HCT116 (cell line): ENCODE data around the gene FHIT. TPM values are rescaled to one million over a fixed set of nuclear protein-coding genes. Genes with fewer than 3 reads are reported as not detected.
A peak's percentile ranks its signal among the peaks of the same experiment; 100 is the strongest.

ENCODE experiments used
- ATAC-seq: fragments of 200-7000 bp; cut with Tn5 transposase; 2 replicates; pipeline ENCODE4 v1.9.1; 2020; ENCODE audit warnings: mild to moderate bottlenecking, moderate library complexity
- BruUV-seq: library from RNA; stranded (reverse); fragments of 400-500 nt; replicated peaks from 2 replicates; lab custom pipeline; 2021; lab: Mats Ljungman, UMichigan
- CTCF ChIA-PET: fragments of 300-600 bp; sonication (Branson Sonifier 250); formaldehyde crosslinking; loops from one replicate; lab custom pipeline; 2021; ENCODE audit warnings: antibody characterized with exemption; lab: Charles Lee
- POLR2A ChIA-PET: fragments of 300-600, 350-600 bp; sonication (Branson Sonifier 250); formaldehyde crosslinking; loops from one replicate; lab custom pipeline; 2021; ENCODE audit warnings: antibody characterized with exemption; lab: Charles Lee
- RAD21 ChIA-PET, 2 experiments: fragments of 300-600 bp; sonication (Branson Sonifier 250); formaldehyde crosslinking; loops; one replicate each; lab custom pipeline; 2023; ENCODE audit warnings: low total read pairs in 2 of 2; ENCODE audit not compliant: uncharacterized antibody in 2 of 2, unreplicated experiment in 2 of 2, low non-redundant PET in 1 of 2; lab: Charles Lee
- DNase-seq: peaks from one replicate; pipeline ENCODE4 v3.0.0-alpha.2; 2010; ENCODE audit warnings: low read depth, low spot score
- H2AFZ ChIP-seq: fragments of 200-600 bp; shearing (Covaris generic), sonication (generic); 2 replicates; pipeline ENCODE4 v1.6.1; 2017; ENCODE audit warnings: low read depth, mixed run types, mixed read lengths, antibody characterized with exemption, low read length; ENCODE audit not compliant: poor library complexity, severe bottlenecking
- H3K27ac ChIP-seq: 2 replicates; pipeline ENCODE4 v1.5.1; 2012; ENCODE audit warnings: low read depth, low read length
- H3K27me3 ChIP-seq: fragments of 200-600 bp; sonication (generic); 2 replicates; pipeline ENCODE4 v1.6.1; 2016; ENCODE audit warnings: mixed run types, low read length, mixed read lengths; ENCODE audit not compliant: insufficient read depth
- H3K36me3 ChIP-seq, 2 experiments: fragments of 200-500 bp in 1 of 2; fragments of 200-600 bp in 1 of 2; sonication (Bioruptor generic) in 1 of 2; sonication (generic) in 1 of 2; 2 replicates each; pipeline versions ENCODE4 v1.5.1 to v1.6.1; 2014 to 2016; ENCODE audit warnings: low read length in 2 of 2, inconsistent platforms in 1 of 2, mixed read lengths in 1 of 2, mixed run types in 1 of 2; ENCODE audit not compliant: insufficient read depth in 2 of 2, control insufficient read depth in 1 of 2
- H3K4me1 ChIP-seq, 2 experiments: fragments of 200-600 bp in 1 of 2; sonication (generic) in 1 of 2; 2 replicates each; pipeline versions ENCODE4 v1.5.1 to v1.6.1; 2012 to 2017; ENCODE audit warnings: low read length in 2 of 2, inconsistent platforms in 1 of 2, mild to moderate bottlenecking in 1 of 2, mixed read lengths in 1 of 2, mixed run types in 1 of 2, moderate library complexity in 1 of 2; ENCODE audit not compliant: insufficient read depth in 2 of 2, control insufficient read depth in 1 of 2
- H3K4me2 ChIP-seq: fragments of 200-600 bp; sonication (generic); 2 replicates; pipeline ENCODE4 v1.6.1; 2017; ENCODE audit warnings: mixed run types, low read length, mixed read lengths
- H3K4me3 ChIP-seq, 2 experiments: fragments of 200-600 bp in 1 of 2; sonication (generic) in 1 of 2; replicated peaks in 1 of 2; 2 replicates each; pipeline ENCODE4 v1.5.1; 2011 to 2016; ENCODE audit warnings: low read length in 2 of 2, control low read depth in 1 of 2, low read depth in 1 of 2, mild to moderate bottlenecking in 1 of 2, mixed read lengths in 1 of 2, mixed run types in 1 of 2
- H3K79me2 ChIP-seq: fragments of 200-600 bp; sonication (generic); 2 replicates; pipeline ENCODE4 v1.6.1; 2017; ENCODE audit warnings: mild to moderate bottlenecking, mixed run types, low read length, moderate library complexity, mixed read lengths; ENCODE audit not compliant: insufficient read depth
- H3K9ac ChIP-seq: fragments of 200-600 bp; sonication (generic); 2 replicates; pipeline ENCODE4 v1.6.1; 2016; ENCODE audit warnings: low read length, mixed read lengths
- H3K9me2 ChIP-seq: fragments of 200-600 bp; sonication (generic), shearing (Covaris generic); 2 replicates; pipeline ENCODE4 v1.6.1; 2017; ENCODE audit warnings: mixed run types, mild to moderate bottlenecking, moderate library complexity; ENCODE audit not compliant: insufficient read depth
- H3K9me3 ChIP-seq, 2 experiments: fragments of 200-500 bp in 1 of 2; fragments of 200-600 bp in 1 of 2; sonication (Bioruptor generic) in 1 of 2; sonication (generic) in 1 of 2; 2 replicates each; pipeline ENCODE4 v1.6.1; 2014 to 2017; ENCODE audit warnings: low read length in 2 of 2, mixed read lengths in 2 of 2, inconsistent platforms in 1 of 2, low read depth in 1 of 2, mild to moderate bottlenecking in 1 of 2, mixed run types in 1 of 2, moderate library complexity in 1 of 2; ENCODE audit not compliant: control insufficient read depth in 1 of 2, insufficient read depth in 1 of 2
- H4K20me1 ChIP-seq: fragments of 200-600 bp; sonication (generic), shearing (Covaris generic); 2 replicates; pipeline ENCODE4 v1.6.1; 2017; ENCODE audit warnings: mixed run types, mild to moderate bottlenecking, moderate library complexity; ENCODE audit not compliant: insufficient read depth
- ATF3 ChIP-seq: IDR thresholded peaks from 2 replicates; pipeline ENCODE4 v1.6.1; 2012
- EGR1 ChIP-seq: IDR thresholded peaks from 2 replicates; pipeline ENCODE4 v1.6.1; 2012; ENCODE audit warnings: low read depth
- ELF1 ChIP-seq: IDR thresholded peaks from 2 replicates; pipeline ENCODE4 v1.6.1; 2012; ENCODE audit warnings: low read depth, borderline replicate concordance
- EZH2 ChIP-seq: fragments of 200-600 bp; sonication (generic); IDR thresholded peaks from 2 replicates; pipeline ENCODE4 v1.6.1; 2017; ENCODE audit warnings: antibody characterized with exemption, mixed run types
- JUND ChIP-seq: IDR thresholded peaks from 2 replicates; pipeline ENCODE4 v1.6.1; 2012
- POLR2AphosphoS5 ChIP-seq: IDR thresholded peaks from 2 replicates; pipeline ENCODE4 v1.6.1; 2011; ENCODE audit warnings: mild to moderate bottlenecking, low read depth, low read length, moderate library complexity
- SRF ChIP-seq: IDR thresholded peaks from 2 replicates; pipeline ENCODE4 v1.6.1; 2012; ENCODE audit warnings: low read depth
- TCF7L2 ChIP-seq: IDR thresholded peaks from 2 replicates; pipeline ENCODE4 v1.7.0; 2011; ENCODE audit warnings: borderline replicate concordance, inconsistent platforms; ENCODE audit not compliant: insufficient read depth, insufficient read length; ENCODE audit errors: extremely low read depth
- YY1 ChIP-seq: IDR thresholded peaks from 2 replicates; pipeline ENCODE4 v1.6.1; 2011; ENCODE audit warnings: low read length, low read depth, moderate library complexity, mild to moderate bottlenecking; ENCODE audit not compliant: insufficient replicate concordance; ENCODE audit errors: extremely low read depth
- ZNF274 ChIP-seq: fragments of 200-500 bp; sonication (Bioruptor generic); IDR thresholded peaks from 2 replicates; pipeline ENCODE4 v1.6.1; 2014; ENCODE audit warnings: mild to moderate bottlenecking, low read depth, low read length, inconsistent platforms
- intact Hi-C: fragments of 100-400 bp; cut with micrococcal nuclease; formaldehyde crosslinking; loops from 2 replicates; pipeline ENCODE4 v1.10.0; 2022
- total RNA-seq: library from RNA; stranded (reverse); gene quantifications from one replicate; pipeline ENCODE4 v1.2.1, GENCODE V29; 2021; ENCODE audit not compliant: unreplicated experiment
- TF ChIP-seq, protein P1 (sequence below), 3 experiments: fragments of 200-600 bp in 1 of 3; sonication (generic) in 1 of 3; IDR thresholded peaks in 2 of 3; conservative IDR thresholded peaks in 1 of 3; 2 replicates each; pipeline ENCODE4 v1.5.1; 2012 to 2017; ENCODE audit warnings: low read depth in 2 of 3, low read length in 2 of 3, antibody characterized with exemption in 1 of 3, borderline replicate concordance in 1 of 3, control low read depth in 1 of 3, mild to moderate bottlenecking in 1 of 3, mixed read lengths in 1 of 3, mixed run types in 1 of 3, moderate library complexity in 1 of 3; ENCODE audit not compliant: insufficient read depth in 1 of 3

Gene FHIT
- total RNA-seq, 1 experiment from 2014 or later = 20.1 TPM

- DNase-seq = no peak
- Histone ChIP-seq H3K36me3 (no peaks in the 10 kb centered on the region), H3K27ac (no peak overlapping the region)
Observed at GRCh38 chr3:59771768-59772181, 1479.5 kb downstream of the FHIT start.

More at GRCh38 chr3:59771768-59772181, 1479.5 kb downstream of the FHIT start:
- Histone ChIP-seq H3K4me1 (peaks cover 3 to 9% of the 10 kb centered on the region in 2 experiments; a peak in 1 of 4 replicates), H3K79me2 (no peaks in the 10 kb centered on the region), H3K9me3 (no peaks in the 10 kb centered on the region), H4K20me1 (no peaks in the 10 kb centered on the region), H2AFZ (no peak overlapping the region), H3K9ac (no peak overlapping the region), H3K4me2 (no peak overlapping the region), H3K27me3 (no peaks in the 10 kb centered on the region), H3K4me3 (no peak overlapping the region), H3K9me2 (no peaks in the 10 kb centered on the region)
- intact Hi-C loops = no loop called here
- TF ChIP-seq, protein P1, sequence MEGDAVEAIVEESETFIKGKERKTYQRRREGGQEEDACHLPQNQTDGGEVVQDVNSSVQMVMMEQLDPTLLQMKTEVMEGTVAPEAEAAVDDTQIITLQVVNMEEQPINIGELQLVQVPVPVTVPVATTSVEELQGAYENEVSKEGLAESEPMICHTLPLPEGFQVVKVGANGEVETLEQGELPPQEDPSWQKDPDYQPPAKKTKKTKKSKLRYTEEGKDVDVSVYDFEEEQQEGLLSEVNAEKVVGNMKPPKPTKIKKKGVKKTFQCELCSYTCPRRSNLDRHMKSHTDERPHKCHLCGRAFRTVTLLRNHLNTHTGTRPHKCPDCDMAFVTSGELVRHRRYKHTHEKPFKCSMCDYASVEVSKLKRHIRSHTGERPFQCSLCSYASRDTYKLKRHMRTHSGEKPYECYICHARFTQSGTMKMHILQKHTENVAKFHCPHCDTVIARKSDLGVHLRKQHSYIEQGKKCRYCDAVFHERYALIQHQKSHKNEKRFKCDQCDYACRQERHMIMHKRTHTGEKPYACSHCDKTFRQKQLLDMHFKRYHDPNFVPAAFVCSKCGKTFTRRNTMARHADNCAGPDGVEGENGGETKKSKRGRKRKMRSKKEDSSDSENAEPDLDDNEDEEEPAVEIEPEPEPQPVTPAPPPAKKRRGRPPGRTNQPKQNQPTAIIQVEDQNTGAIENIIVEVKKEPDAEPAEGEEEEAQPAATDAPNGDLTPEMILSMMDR (IDR thresholded peaks at IDR 0.05 in 2 of 3, conservative IDR thresholded peaks at IDR 0.05 in 1 of 3; ENCODE audit: borderline replicate concordance in 1 of 3, insufficient read depth in 1 of 3, low read depth in 2 of 3, low read length in 2 of 3) = no peak
- TF ChIP-seq ATF3 = no peak
- no peak for TF ChIP-seq YY1
- TF ChIP-seq SRF = no peak
- TF ChIP-seq ZNF274 = no peak
- no peak for TF ChIP-seq ELF1
- TF ChIP-seq TCF7L2 = no peak
- no peak for TF ChIP-seq JUND
- no peak for TF ChIP-seq POLR2AphosphoS5
- no peak for TF ChIP-seq EGR1
- TF ChIP-seq EZH2 = no peak
- ChIA-PET CTCF (no interaction called here), POLR2A (no interaction called here), RAD21 (no interaction called here)
- BruUV-seq = no TSS peak
- ATAC-seq = peak; percentile 25; the same call in 1 of the 2 replicates
